GM18951 (cell line): Measurements from ENCODE around the gene C2orf81.
A peak's percentile ranks its signal among the peaks of the same experiment; 100 is the strongest.
"Not testable (repeated sequence)": the region's sequence is repeated elsewhere in the genome, so short reads cannot be mapped to it uniquely, and the experiment has no call there.

ENCODE experiments used
- POLR2A ChIP-seq: IDR thresholded peaks from 4 replicates; pipeline ENCODE4 v1.6.1; 2011; ENCODE audit warnings: mild to moderate bottlenecking; ENCODE audit not compliant: insufficient read length, insufficient read depth; ENCODE audit errors: extremely low read depth
- in situ Hi-C: fragments of 300-500 bp; cut with MboI; formaldehyde crosslinking; loops from one replicate; pipeline ENCODE4 v1.12.0; 2022; ENCODE audit warnings: low sequenced_read_pairs, mixed read lengths, inconsistent platforms; ENCODE audit not compliant: unreplicated experiment

Gene C2orf81

GRCh38 chr2:74421221-74421870 is at the start of gene C2orf81, which contains the start of gene WDR54:
TSS of gene C2orf81 (minus strand) at chr2:74421619. CDS start at chr2:74421560, 59 bp downstream.
TSS of gene WDR54 (plus strand) at chr2:74421730. CDS start at chr2:74422154, 424 bp downstream.
- in situ Hi-C loops: no loop called here
- TF ChIP-seq POLR2A: peak; percentile 80

- in situ Hi-C loops: not testable (repeated sequence)
Measured at GRCh38 chr2:74470742-74471141, 49.3 kb upstream of the C2orf81 start.

GRCh38 chr2:74464406-74464805 is 43.0 kb upstream of the C2orf81 start:
- in situ Hi-C loops: no loop called here
- no peak for TF ChIP-seq POLR2A

DNA sequence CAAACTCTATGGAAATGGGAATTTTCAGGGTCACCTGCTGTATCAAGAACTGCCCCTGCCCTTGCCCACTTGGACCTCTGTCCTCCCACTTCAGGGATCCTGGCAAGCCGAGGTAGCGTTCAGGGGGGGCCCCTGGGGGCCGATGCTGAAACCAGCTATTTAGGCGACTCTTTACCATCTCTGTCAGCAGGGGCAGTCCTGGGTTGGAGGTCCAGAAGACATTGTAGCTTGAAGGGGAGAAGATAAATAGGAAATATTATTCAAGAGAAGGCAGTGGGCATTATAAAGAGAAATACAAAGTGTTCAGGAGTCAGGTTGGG is 41.3 kb upstream of the C2orf81 start:
- in situ Hi-C loops: no loop called here
- TF ChIP-seq POLR2A: no peak

- TF ChIP-seq POLR2A: no peak
Measured at GRCh38 chr2:74462054-74462785, 40.8 kb upstream of the C2orf81 start.

DNA sequence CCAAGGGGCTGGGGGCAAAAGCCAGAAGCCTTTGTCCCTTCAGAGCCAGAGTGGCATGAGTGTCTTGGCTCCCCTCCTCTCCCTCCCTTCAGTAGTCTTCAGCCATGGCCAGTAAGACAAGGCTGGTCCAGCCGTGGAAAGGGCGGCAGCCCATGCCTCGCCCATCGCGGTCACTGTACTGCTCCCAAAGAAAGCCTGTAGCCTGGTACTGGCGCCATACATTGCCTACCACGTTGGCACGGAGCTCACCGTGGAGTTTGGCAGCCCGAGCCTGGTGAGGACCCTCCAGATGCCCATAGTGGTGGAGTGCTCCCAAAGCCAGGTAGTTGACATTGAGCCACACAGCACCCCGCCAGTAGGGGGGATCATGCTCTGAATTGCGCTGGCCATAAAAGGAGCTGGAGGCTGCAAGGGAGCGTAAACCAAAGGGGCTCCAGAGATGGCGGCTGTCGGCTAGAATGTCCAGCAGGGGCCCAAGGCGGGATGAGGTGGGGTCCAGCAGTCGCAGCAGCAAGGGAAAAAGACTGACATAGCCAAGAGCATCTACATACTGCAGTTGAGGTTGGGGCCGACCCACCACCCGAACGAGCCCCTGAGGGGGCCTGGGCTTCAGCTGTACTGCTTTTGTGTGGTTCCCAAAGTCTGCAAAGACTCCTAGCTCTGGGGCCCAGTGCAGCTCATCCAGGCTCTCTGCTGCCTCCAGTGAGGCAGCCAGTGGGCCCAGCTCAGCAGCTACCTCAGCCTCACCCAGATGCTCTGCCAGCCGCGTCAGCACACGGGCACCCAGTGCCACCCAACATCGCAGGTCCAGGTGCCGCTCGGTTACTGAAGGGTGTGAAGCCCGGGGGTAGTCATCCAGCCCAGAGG is 40.0 kb upstream of the C2orf81 start:
- in situ Hi-C loops: no loop called here
- peak; percentile 10 for TF ChIP-seq POLR2A

More at GRCh38 chr2:74462054-74462785, 40.8 kb upstream of the C2orf81 start:
- in situ Hi-C loops: no loop called here

DNA sequence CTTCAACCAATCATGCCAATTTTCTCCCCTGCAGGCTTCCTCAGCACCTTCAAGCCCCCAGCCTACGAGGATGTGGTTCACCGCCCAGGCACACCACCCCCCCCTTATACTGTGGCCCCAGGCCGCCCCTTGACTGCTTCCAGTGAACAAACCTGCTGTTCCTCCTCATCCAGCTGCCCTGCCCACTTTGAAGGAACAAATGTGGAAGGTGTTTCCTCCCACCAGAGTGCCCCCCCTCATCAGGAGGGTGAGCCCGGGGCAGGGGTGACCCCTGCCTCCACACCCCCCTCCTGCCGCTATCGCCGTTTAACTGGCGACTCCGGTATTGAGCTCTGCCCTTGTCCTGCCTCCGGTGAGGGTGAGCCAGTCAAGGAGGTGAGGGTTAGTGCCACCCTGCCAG is 38.8 kb upstream of the C2orf81 start:
- in situ Hi-C loops: not testable (repeated sequence)

- in situ Hi-C loops: not testable (repeated sequence)
- peak; percentile 19 for TF ChIP-seq POLR2A
Measured at GRCh38 chr2:74459503-74460118, 38.2 kb upstream of the C2orf81 start.

DNA sequence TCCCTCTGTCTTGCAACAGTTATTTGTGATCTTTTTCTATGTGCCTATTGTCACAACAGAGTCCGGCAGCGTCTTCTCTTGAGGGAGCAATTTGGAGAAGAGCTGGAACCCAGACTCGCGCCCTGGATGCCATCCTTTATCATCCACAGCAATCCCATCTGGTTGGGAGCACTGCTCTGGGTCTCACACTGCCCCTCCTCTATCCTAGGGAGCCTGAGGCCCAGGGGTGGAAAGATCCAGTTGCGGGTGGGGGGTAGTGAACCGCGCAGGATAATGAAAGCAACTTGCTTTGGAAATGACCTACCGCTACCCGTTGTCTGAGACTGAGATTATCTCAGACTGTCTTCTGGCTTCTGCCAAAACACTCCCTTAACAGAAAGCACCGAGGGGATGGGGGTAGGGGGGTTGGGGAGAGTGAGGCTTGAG is 37.5 kb upstream of the C2orf81 start:
- in situ Hi-C loops: no loop called here
- no peak for TF ChIP-seq POLR2A

- in situ Hi-C loops: no loop called here
- TF ChIP-seq POLR2A: peak; percentile 45
Measured at GRCh38 chr2:74458132-74458937, 36.9 kb upstream of the C2orf81 start, which contains the start of gene WBP1. TSS of gene WBP1 (plus strand) at chr2:74458438. CDS start at chr2:74458603, 165 bp downstream.

DNA sequence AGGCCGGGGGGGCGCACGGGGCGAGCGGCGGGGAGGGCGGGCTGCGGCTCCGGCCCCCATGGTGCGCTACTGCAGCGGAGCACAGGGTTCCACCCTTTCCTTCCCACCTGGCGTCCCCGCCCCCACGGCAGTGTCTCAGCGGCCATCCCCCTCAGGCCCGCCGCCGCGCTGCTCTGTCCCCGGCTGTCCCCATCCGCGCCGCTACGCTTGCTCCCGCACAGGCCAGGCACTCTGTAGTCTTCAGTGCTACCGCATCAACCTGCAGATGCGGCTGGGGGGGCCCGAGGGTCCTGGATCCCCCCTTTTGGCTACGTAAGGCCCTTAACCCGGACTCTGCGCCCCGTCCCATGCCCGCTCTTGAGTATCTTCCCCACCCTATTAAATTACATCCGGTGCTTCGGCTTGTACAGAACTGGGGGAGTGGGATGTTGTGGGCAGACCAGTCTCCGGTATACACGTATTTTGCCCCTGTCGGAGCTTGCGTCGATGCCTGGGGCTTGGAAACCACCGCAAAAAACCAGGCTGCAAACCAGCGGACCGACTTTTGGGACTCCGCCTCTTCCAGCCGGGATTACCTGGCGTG is 36.2 kb upstream of the C2orf81 start:
- in situ Hi-C loops: no loop called here

GRCh38 chr2:74457129-74457548 is 35.7 kb upstream of the C2orf81 start:
- no peak for TF ChIP-seq POLR2A
- in situ Hi-C loops: no loop called here

More for the DNA sequence above, 36.2 kb upstream of the C2orf81 start:
- peak; percentile 54 for TF ChIP-seq POLR2A
